Common myeloid progenitor, CD34-positive (primary cell): ENCODE results near the gene HOXB8.

Experiments
- CTCF ChIA-PET: fragments of 350-600 bp; sonication (Branson Sonifier 250); formaldehyde crosslinking; loops from one replicate; lab custom pipeline; 2021; ENCODE audit warnings: antibody characterized with exemption; lab: Charles Lee
- POLR2A ChIA-PET: fragments of 350-600 bp; sonication (Branson Sonifier 250); formaldehyde crosslinking; loops from one replicate; lab custom pipeline; 2021; ENCODE audit warnings: antibody characterized with exemption; lab: Charles Lee
- DNase-seq, 3 donors: peaks; one replicate each; pipeline versions ENCODE4 v3.0.0 to v3.0.0-alpha.2; 2013
- H3K27ac ChIP-seq, 2 experiments: 1 replicate in 1 of 2; 2 replicates in 1 of 2; pipeline ENCODE4 v1.7.0; 2013; ENCODE audit warnings: inconsistent platforms in 2 of 2, low read length in 2 of 2, mild to moderate bottlenecking in 2 of 2, low read depth in 1 of 2, moderate library complexity in 1 of 2; ENCODE audit not compliant: severe bottlenecking in 2 of 2, insufficient read depth in 1 of 2, poor library complexity in 1 of 2
- H3K27me3 ChIP-seq, 5 experiments: replicated peaks in 2 of 5; 1 replicate in 3 of 5; 2 replicates in 2 of 5; pipeline versions ENCODE4 v1.6.1 to v1.7.0; 2013; ENCODE audit warnings: low read length in 4 of 5, mild to moderate bottlenecking in 2 of 5, moderate library complexity in 2 of 5, inconsistent platforms in 1 of 5; ENCODE audit not compliant: insufficient read depth in 5 of 5, control insufficient read depth in 4 of 5
- H3K36me3 ChIP-seq, 4 experiments: 1 replicate in 2 of 4; 2 replicates in 2 of 4; pipeline versions ENCODE4 v1.6.1 to v1.7.0; 2013; ENCODE audit warnings: low read length in 3 of 4, control low read depth in 1 of 4, mild to moderate bottlenecking in 1 of 4; ENCODE audit not compliant: control insufficient read depth in 4 of 4, insufficient read depth in 4 of 4
- H3K4me1 ChIP-seq, 4 experiments: 1 replicate in 3 of 4; 2 replicates in 1 of 4; pipeline versions ENCODE4 v1.6.1 to v1.7.1; 2013; ENCODE audit warnings: low read length in 3 of 4, mild to moderate bottlenecking in 3 of 4, control low read depth in 1 of 4, inconsistent platforms in 1 of 4, moderate library complexity in 1 of 4; ENCODE audit not compliant: control insufficient read depth in 4 of 4, insufficient read depth in 4 of 4; ENCODE audit errors: control extremely low read depth in 1 of 4
- H3K4me3 ChIP-seq, 7 experiments: 1 replicate in 4 of 7; 2 replicates in 3 of 7; pipeline versions ENCODE4 v1.5.1 to v1.7.0; 2013; ENCODE audit warnings: mild to moderate bottlenecking in 7 of 7, low read length in 6 of 7, moderate library complexity in 6 of 7, inconsistent platforms in 2 of 7, low read depth in 2 of 7, control low read depth in 1 of 7; ENCODE audit not compliant: insufficient read depth in 4 of 7, control insufficient read depth in 1 of 7; ENCODE audit errors: extremely low read depth in 1 of 7
- H3K9me3 ChIP-seq, 5 experiments: 1 replicate in 4 of 5; 2 replicates in 1 of 5; pipeline versions ENCODE4 v1.6.1 to v1.7.1; 2013; ENCODE audit warnings: low read length in 4 of 5, mild to moderate bottlenecking in 2 of 5, inconsistent platforms in 1 of 5, low read depth in 1 of 5, moderate library complexity in 1 of 5; ENCODE audit not compliant: control insufficient read depth in 4 of 5, insufficient read depth in 2 of 5; ENCODE audit errors: control extremely low read depth in 1 of 5
- WGBS: methylation state at CpG from one replicate; pipeline ENCODE4 v1.1.5; 2013; ENCODE audit not compliant: insufficient coverage; 5-methylcytosine and 5-hydroxymethylcytosine counted together

The HOXB8 gene

GRCh38 chr17:48591255-48592056, 23.6 kb downstream of the HOXB8 start:
- peak in 1 of 3 donors; percentile 49 for DNase-seq
- peaks cover 0 to 14% (median 0%) of the 10 kb centered on the region in 5 experiments for H3K27me3 ChIP-seq
- peaks cover 13 to 84% (median 65%) of the 10 kb centered on the region in 4 experiments for H3K4me1 ChIP-seq

GRCh38 chr17:48590607-48591161, 24.4 kb downstream of the HOXB8 start:
- ChIA-PET CTCF (interaction anchor here (0.8 to 4.2 kb wide), 7 partner anchors 36 to 436 kb away, joined by 3 to 22 read pairs (median 3); no protein-coding TSS in a partner anchor), POLR2A (interaction anchor here (0.6 to 0.8 kb wide), 2 partner anchors 10 to 202 kb away, joined by 3 read pairs; no protein-coding TSS in a partner anchor)
- DNase-seq = no peak
- peaks cover 0 to 14% (median 0%) of the 10 kb centered on the region in 5 experiments for H3K27me3 ChIP-seq
- peaks cover 13 to 84% (median 66%) of the 10 kb centered on the region in 4 experiments for H3K4me1 ChIP-seq
- peak overlapping the region in 6 of 7 experiments; percentile 11 to 97 (median 86) for H3K4me3 ChIP-seq
- no peaks in the 10 kb centered on the region for H3K9me3 ChIP-seq
- H3K27ac ChIP-seq = peak overlapping the region; percentile 80 to 87
- peaks cover 0 to 3% (median 0%) of the 10 kb centered on the region in 4 experiments for H3K36me3 ChIP-seq

More at GRCh38 chr17:48591255-48592056, 23.6 kb downstream of the HOXB8 start:
- H3K4me3 ChIP-seq = peak overlapping the region in 4 of 7 experiments; percentile 75 to 97 (median 83)
- ChIA-PET POLR2A (interaction anchor here (0.6 to 1.3 kb wide), 3 partner anchors 200 to 255 kb away, joined by 3 to 4 read pairs (median 3); no protein-coding TSS in a partner anchor), CTCF (interaction anchor here (0.8 to 4.3 kb wide), 12 partner anchors 27 to 565 kb away, joined by 3 to 31 read pairs (median 6); no protein-coding TSS in a partner anchor)
- H3K36me3 ChIP-seq = peaks cover 0 to 3% (median 0%) of the 10 kb centered on the region in 4 experiments
- peak overlapping the region; percentile 80 to 87 for H3K27ac ChIP-seq
- H3K9me3 ChIP-seq = no peaks in the 10 kb centered on the region
- WGBS = 39% methylated on average over 5 of the region's 10 CpGs

GRCh38 chr17:48589831-48590606, 25.1 kb downstream of the HOXB8 start, which contains the start of gene HOXB3:
TSS of gene HOXB3 (minus strand) at chr17:48590241. CDS start at chr17:48552474, 37,767 bp downstream.
- WGBS = 2% methylated on average over 16 of the region's 23 CpGs
- peak in 2 of 3 donors; percentile 62 to 71 for DNase-seq
- Histone ChIP-seq H3K36me3 (no peaks in the 10 kb centered on the region), H3K9me3 (no peaks in the 10 kb centered on the region), H3K4me1 (peaks cover 13 to 85% (median 69%) of the 10 kb centered on the region in 4 experiments), H3K27ac (peak within 1 kb of the TSS; percentile 80 to 87), H3K27me3 (peaks cover 0 to 14% (median 0%) of the 10 kb centered on the region in 5 experiments), H3K4me3 (peak within 1 kb of the TSS; percentile 45 to 97 (median 82))
- ChIA-PET CTCF (interaction anchor here (1.0 to 4.2 kb wide), 9 partner anchors 14 to 435 kb away, joined by 3 to 22 read pairs (median 4); no protein-coding TSS in a partner anchor), POLR2A (interaction anchor here (0.5 to 0.8 kb wide), 2 partner anchors 10 to 1522 kb away, joined by 3 to 4 read pairs; no protein-coding TSS in a partner anchor)

- 6% methylated on average over 6 of the region's 10 CpGs for WGBS
- peak overlapping the region; percentile 80 to 87 for H3K27ac ChIP-seq
- POLR2A ChIA-PET = interaction anchor here (1.0 kb wide), 1 partner anchor 106 kb away, joined by 4 read pairs; no protein-coding TSS in a partner anchor
Measured at GRCh38 chr17:48589060-48589830, 25.8 kb downstream of the HOXB8 start.

GRCh38 chr17:48588528-48588927, 26.6 kb downstream of the HOXB8 start:
- Histone ChIP-seq H3K4me1 (peaks cover 13 to 89% (median 71%) of the 10 kb centered on the region in 4 experiments), H3K27me3 (peaks cover 0 to 11% (median 0%) of the 10 kb centered on the region in 5 experiments), H3K27ac (peak overlapping the region; percentile 80 to 87), H3K36me3 (no peaks in the 10 kb centered on the region), H3K4me3 (peak overlapping the region in 6 of 7 experiments; percentile 53 to 97 (median 86)), H3K9me3 (no peaks in the 10 kb centered on the region)
- POLR2A ChIA-PET = interaction anchor here (0.5 to 1.6 kb wide), 5 partner anchors 8 to 248 kb away, joined by 3 to 7 read pairs (median 4); no protein-coding TSS in a partner anchor
- CTCF ChIA-PET = interaction anchor here (0.8 to 2.1 kb wide), 26 partner anchors 12 to 284 kb away, joined by 3 to 11 read pairs (median 4); partner anchors contain the start of gene HOXB8
- 14% methylated on average over 1 of the region's 2 CpGs for WGBS
- DNase-seq = no peak

More at GRCh38 chr17:48589060-48589830, 25.8 kb downstream of the HOXB8 start:
- CTCF ChIA-PET = interaction anchor here (0.8 to 2.1 kb wide), 15 partner anchors 13 to 284 kb away, joined by 3 to 11 read pairs (median 4); no protein-coding TSS in a partner anchor
- Histone ChIP-seq H3K27me3 (peaks cover 0 to 14% (median 0%) of the 10 kb centered on the region in 5 experiments), H3K9me3 (no peaks in the 10 kb centered on the region), H3K4me1 (peaks cover 13 to 86% (median 72%) of the 10 kb centered on the region in 4 experiments), H3K36me3 (no peaks in the 10 kb centered on the region), H3K4me3 (peak overlapping the region; percentile 45 to 97 (median 82))
- DNase-seq = peak in 1 of 3 donors; percentile 38
